Activated T-cell treated with anti-CD3 and anti-CD28 coated beads for 24 hours (primary cell): ENCODE results near the gene CRYBA4.
"Not testable (repeated sequence)": the region's sequence is repeated elsewhere in the genome, so short reads cannot be mapped to it uniquely, and the experiment has no call there.

Experiments
- DNase-seq: peaks from one replicate; pipeline ENCODE4 v3.0.0-alpha.2; 2020; ENCODE audit warnings: low read depth

The CRYBA4 gene

GRCh38 chr22:26597026-26597425 lies 24.7 kb upstream of the CRYBA4 start:
- no peak for DNase-seq

- DNase-seq: no peak
Measured at GRCh38 chr22:26597480-26597879, 24.3 kb upstream of the CRYBA4 start.

GRCh38 chr22:26599505-26599904 lies 22.3 kb upstream of the CRYBA4 start:
- no peak for DNase-seq

- DNase-seq: no peak
Measured at GRCh38 chr22:26601726-26602125, 20.0 kb upstream of the CRYBA4 start.

GRCh38 chr22:26602127-26602526 lies 19.6 kb upstream of the CRYBA4 start:
- no peak for DNase-seq

GRCh38 chr22:26604368-26604767 lies 17.4 kb upstream of the CRYBA4 start:
- DNase-seq: no peak

GRCh38 chr22:26606611-26607010 lies 15.2 kb upstream of the CRYBA4 start:
- no peak for DNase-seq

- no peak for DNase-seq
Measured at GRCh38 chr22:26608129-26608528, 13.6 kb upstream of the CRYBA4 start.

- no peak for DNase-seq
Measured at GRCh38 chr22:26609287-26609686, 12.5 kb upstream of the CRYBA4 start.

GRCh38 chr22:26610072-26610958 lies 11.4 kb upstream of the CRYBA4 start:
- no peak for DNase-seq

GRCh38 chr22:26610996-26611395 lies 10.8 kb upstream of the CRYBA4 start:
- DNase-seq: no peak

- DNase-seq: no peak
Measured at GRCh38 chr22:26612652-26613051, 9.1 kb upstream of the CRYBA4 start.

GRCh38 chr22:26613753-26614152 lies 8.0 kb upstream of the CRYBA4 start:
- not testable (repeated sequence) for DNase-seq

- no peak for DNase-seq
Measured at GRCh38 chr22:26614322-26614721, 7.4 kb upstream of the CRYBA4 start.

- no peak for DNase-seq
Measured at GRCh38 chr22:26615149-26615548, 6.6 kb upstream of the CRYBA4 start.

- DNase-seq: no peak
Measured at GRCh38 chr22:26615830-26616435, 5.8 kb upstream of the CRYBA4 start.

GRCh38 chr22:26616650-26617049 lies 5.1 kb upstream of the CRYBA4 start:
- no peak for DNase-seq

GRCh38 chr22:26617271-26618199 lies 4.2 kb upstream of the CRYBA4 start, which contains the start of gene CRYBB1:
TSS of gene CRYBB1 (minus strand) at chr22:26618027. CDS start at chr22:26616319, 1,708 bp downstream.
- DNase-seq: no peak

GRCh38 chr22:26618455-26618854 lies 3.3 kb upstream of the CRYBA4 start:
- DNase-seq: no peak

GRCh38 chr22:26619510-26619909 lies 2.3 kb upstream of the CRYBA4 start:
- no peak for DNase-seq

GRCh38 chr22:26620197-26620596 lies 1.6 kb upstream of the CRYBA4 start:
- DNase-seq: no peak

GRCh38 chr22:26623984-26624383 lies 2.2 kb downstream of the CRYBA4 start:
- DNase-seq: no peak
